Activated naive CD8-positive, alpha-beta T cell treated with anti-CD3 and anti-CD28 coated beads, Interleukin-2, amount 50 U/mL, for 16 hours (primary cell): ENCODE data around the gene SRPRB.

Experiments used
- DNase-seq: peaks from one replicate; pipeline ENCODE4 v3.0.0-alpha.2; 2020; ENCODE audit warnings: low read depth, low spot score

The SRPRB gene

GRCh38 chr3:133865136-133865855 lies 59.7 kb downstream of the SRPRB start:
- DNase-seq = no peak

GRCh38 chr3:133866141-133866540 lies 60.5 kb downstream of the SRPRB start:
- DNase-seq = no peak

DNA sequence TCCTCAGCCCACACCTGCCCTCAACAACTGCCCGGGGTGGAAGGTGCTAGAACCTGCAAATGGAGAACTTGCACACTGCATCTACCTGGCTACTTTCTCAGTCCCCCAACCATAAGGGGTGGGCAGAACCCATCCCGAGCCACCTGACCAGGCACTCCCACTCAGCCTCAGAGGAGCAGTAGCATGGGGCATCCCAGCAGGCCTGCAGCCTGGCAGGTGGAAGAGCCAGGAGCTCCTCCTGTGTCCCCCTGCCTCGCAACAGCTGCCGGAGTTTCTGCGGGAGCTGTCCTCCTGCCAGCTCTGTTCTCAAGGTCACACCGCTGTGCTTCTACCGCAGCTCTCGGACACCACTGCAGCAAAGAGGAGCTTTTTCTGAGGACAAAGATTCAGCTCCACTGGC lies 62.6 kb downstream of the SRPRB start:
- DNase-seq = no peak

DNA sequence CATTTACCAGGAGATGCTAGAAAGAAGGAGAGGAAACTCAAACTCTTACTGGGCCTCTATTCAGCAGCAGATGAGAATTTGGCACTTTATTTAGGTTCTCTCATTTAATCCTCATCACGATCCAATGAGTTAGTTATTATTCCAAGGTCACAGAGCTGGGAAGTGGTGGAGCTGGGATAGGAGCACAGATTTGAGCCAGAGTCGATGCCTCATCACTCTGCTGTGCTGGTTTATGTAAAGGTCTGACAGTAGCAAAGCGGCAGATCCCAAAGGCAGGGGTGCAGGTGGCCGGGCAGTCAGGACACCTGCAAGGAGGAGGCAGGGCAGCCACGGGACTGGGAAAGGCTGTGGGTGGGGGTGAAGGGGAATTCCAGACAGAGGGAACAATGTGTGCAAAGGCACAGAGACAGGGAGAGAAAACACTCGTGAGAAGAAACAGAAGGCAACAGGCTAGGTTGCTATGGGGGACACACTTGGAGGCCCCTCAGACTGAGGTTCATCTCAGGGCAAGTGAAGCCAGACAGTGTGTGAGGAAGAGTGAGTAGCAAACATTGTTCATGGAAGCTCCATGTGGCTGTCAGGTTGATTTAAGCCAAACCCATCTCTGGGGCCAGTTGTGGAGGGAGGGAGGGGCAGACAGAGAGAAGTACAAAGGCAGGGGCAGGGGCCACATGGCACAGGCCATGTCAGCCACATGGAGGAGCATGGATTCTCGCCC lies 63.3 kb downstream of the SRPRB start:
- DNase-seq = no peak

DNA sequence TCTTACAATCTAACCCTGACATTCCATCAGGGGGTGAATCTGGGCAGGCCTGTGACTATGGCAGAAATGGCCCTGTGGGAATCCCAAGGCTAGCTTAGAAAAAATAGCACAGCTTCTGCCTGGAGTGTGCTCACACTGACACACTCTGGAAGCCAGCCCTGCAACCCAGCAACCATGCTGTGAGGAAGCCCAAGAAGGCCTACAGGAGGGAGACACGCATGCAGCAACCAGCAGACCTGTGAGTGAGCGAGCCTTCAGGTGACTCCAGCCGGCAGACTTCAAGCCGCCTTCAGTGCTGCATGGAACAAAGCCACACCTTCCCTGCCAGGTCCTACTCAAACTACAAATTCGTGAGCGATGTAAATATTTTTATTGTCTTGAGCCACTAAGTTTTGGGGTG lies 64.0 kb downstream of the SRPRB start:
- DNase-seq = no peak

- no peak for DNase-seq
Measured at GRCh38 chr3:133870822-133871221, 65.2 kb downstream of the SRPRB start.
